Esophagus muscularis mucosa (tissue), 3 donors: ENCODE measurements around the gene ANKRD11.

Experiments
- CTCF ChIP-seq, 3 experiments: fragments of 200-600 bp in 2 of 3; fragments of 450-650 bp in 1 of 3; sonication (generic) in 2 of 3; IDR thresholded peaks; one replicate each; pipeline ENCODE4 v1.5.1; 2017 to 2019; ENCODE audit warnings: antibody characterized with exemption in 3 of 3, mild to moderate bottlenecking in 2 of 3, moderate library complexity in 1 of 3
- POLR2A ChIP-seq: fragments of 450-650 bp; IDR thresholded peaks from one replicate; pipeline ENCODE4 v1.6.1; 2017; ENCODE audit warnings: antibody characterized with exemption, moderate library complexity, mild to moderate bottlenecking, low read depth
- POLR2AphosphoS5 ChIP-seq, 2 donors: sonication (generic); formaldehyde crosslinking; IDR thresholded peaks; one replicate each; pipeline ENCODE4 v1.6.1; 2017; ENCODE audit warnings: antibody characterized with exemption in 2 of 2

GRCh38 chr16:89413811-89414585 is 76.4 kb downstream of the ANKRD11 start:
- no peak for TF ChIP-seq CTCF (IDR thresholded peaks at IDR 0.05)
- TF ChIP-seq POLR2A, result no peak
- TF ChIP-seq POLR2AphosphoS5 (IDR thresholded peaks at IDR 0.05), result no peak
